Stomach smooth muscle (tissue), 2 donors: Measurements from ENCODE around the gene KDM4B.

ENCODE experiments used
- H3K27ac ChIP-seq: one replicate; pipeline ENCODE4 v1.7.0; 2013; ENCODE audit warnings: mild to moderate bottlenecking, low read length, inconsistent platforms
- H3K27me3 ChIP-seq, 2 donors: one replicate each; pipeline ENCODE4 v1.7.0; 2013; ENCODE audit warnings: low read length in 2 of 2; ENCODE audit not compliant: insufficient read depth in 2 of 2, control insufficient read depth in 1 of 2
- H3K36me3 ChIP-seq, 2 donors: one replicate each; pipeline ENCODE4 v1.7.0; 2013; ENCODE audit warnings: low read length in 2 of 2; ENCODE audit not compliant: control insufficient read depth in 2 of 2, insufficient read depth in 2 of 2
- H3K4me1 ChIP-seq: one replicate; pipeline ENCODE4 v1.7.0; 2013; ENCODE audit warnings: low read length; ENCODE audit not compliant: control insufficient read depth, insufficient read depth
- H3K4me3 ChIP-seq, 2 donors: one replicate each; pipeline ENCODE4 v1.7.0; 2013; ENCODE audit warnings: low read length in 2 of 2
- H3K9ac ChIP-seq, 2 donors: one replicate each; pipeline ENCODE4 v1.7.0; 2013; ENCODE audit warnings: low read length in 2 of 2, mild to moderate bottlenecking in 1 of 2
- H3K9me3 ChIP-seq, 2 donors: one replicate each; pipeline ENCODE4 v1.7.0; 2013; ENCODE audit warnings: low read length in 2 of 2; ENCODE audit not compliant: control insufficient read depth in 2 of 2
- donor health status: healthy.
- donor health status: Pancreatic carcinoma.

KDM4B gene

DNA sequence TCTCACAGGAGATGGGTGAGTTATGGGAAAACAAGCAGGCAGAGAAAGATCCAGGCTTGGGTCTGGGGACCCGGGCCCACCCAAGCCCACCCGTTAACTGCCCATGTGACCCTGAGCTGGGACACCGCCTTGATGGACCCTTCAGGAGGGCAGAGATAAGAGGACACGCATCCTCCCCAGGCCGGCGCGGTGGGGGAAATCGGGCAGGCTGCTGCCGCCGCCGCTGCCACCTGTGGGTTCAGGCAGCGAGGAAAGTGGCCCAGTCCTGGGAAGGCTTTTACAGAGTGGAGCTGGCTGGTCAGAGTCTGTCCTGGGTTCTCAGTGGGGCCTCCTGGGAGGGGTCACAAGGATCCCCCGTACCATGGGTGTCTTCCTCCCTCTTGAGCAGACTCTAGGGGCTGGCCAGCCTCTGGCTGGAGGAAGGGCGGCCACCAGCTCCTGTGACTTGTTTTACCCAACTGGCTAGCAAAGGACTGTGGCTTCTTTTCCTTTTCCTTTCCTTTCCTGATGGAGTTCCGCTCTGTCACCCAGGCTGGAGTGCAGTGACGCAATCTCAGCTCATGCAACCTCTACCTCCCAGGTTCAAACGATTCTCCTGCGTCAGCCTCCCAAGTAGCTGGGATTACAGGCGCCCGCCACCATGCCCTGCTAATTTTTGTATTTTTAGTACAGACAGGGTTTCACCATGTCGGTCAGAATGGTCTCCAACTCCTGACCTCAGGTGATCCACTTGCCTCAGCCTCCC lies 155.4 kb downstream of the KDM4B start:
- no peak overlapping the region for H3K9ac ChIP-seq
- no peaks in the 10 kb centered on the region for H3K27me3 ChIP-seq
- H3K4me3 ChIP-seq = no peak overlapping the region
- no peaks in the 10 kb centered on the region for H3K9me3 ChIP-seq
- peaks cover 14% of the 10 kb centered on the region for H3K4me1 ChIP-seq
- peaks cover 15 to 22% of the 10 kb centered on the region in 2 donors for H3K36me3 ChIP-seq
- H3K27ac ChIP-seq = no peak overlapping the region

DNA sequence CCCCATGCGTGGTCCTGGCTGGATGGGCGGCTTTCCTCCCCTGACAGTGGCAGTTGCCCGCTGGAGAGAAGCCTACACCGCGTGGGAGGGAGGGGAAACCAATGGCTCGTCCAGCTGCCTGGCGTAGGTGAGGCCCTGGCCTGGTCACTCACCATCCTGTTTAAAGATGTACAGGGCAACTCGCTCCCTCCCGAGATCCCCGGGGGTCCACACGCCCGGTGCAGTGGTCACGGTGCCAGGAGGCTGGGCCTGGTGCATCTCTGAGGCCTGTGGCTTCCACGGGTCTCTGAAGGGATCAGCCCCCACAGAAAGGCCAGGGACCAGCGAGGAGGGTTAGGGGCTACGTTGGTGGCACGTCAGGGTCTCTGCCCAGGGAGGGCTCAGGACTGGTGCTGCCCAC lies 156.5 kb downstream of the KDM4B start:
- Histone ChIP-seq H3K27me3 (no peaks in the 10 kb centered on the region), H3K27ac (no peak overlapping the region), H3K9ac (no peak overlapping the region), H3K4me1 (peaks cover 14% of the 10 kb centered on the region), H3K9me3 (no peaks in the 10 kb centered on the region), H3K4me3 (no peak overlapping the region), H3K36me3 (peaks cover 15 to 17% of the 10 kb centered on the region in 2 donors)

- Histone ChIP-seq H3K4me3 (no peak overlapping the region), H3K4me1 (peaks cover 14% of the 10 kb centered on the region), H3K36me3 (peaks cover 14 to 15% of the 10 kb centered on the region in 2 donors), H3K9ac (no peak overlapping the region), H3K9me3 (no peaks in the 10 kb centered on the region), H3K27me3 (no peaks in the 10 kb centered on the region), H3K27ac (no peak overlapping the region)
These were observed 157.0 kb downstream of the KDM4B start for GRCh38 chr19:5125797-5126497.

- Histone ChIP-seq H3K27me3 (no peaks in the 10 kb centered on the region), H3K27ac (no peak overlapping the region), H3K9ac (no peak overlapping the region), H3K4me3 (no peak overlapping the region), H3K4me1 (peaks cover 14% of the 10 kb centered on the region), H3K9me3 (no peaks in the 10 kb centered on the region), H3K36me3 (peaks cover 13 to 14% of the 10 kb centered on the region in 2 donors)
These were observed 157.7 kb downstream of the KDM4B start for GRCh38 chr19:5126498-5127223.

DNA sequence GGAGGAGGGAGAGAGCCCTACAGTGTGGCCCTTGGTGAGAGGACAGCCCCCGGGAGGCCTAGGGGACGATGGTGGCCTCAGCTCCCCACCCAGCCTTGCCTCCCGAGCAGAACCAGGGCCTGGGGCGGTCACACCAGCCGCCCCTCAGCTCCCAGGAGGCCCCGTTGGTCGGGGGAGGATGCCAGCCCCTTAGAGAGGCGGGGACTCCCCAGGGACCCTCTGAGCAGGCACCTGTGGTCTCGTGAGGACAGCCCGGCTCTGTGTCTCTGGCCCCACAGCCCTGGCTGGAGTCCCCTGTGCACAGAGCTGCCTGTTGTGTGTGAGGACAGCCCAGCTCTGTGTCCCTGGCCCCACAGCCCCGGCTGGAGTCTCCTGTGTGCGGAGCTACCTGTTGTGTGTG lies 158.8 kb downstream of the KDM4B start:
- H3K27ac ChIP-seq = no peak overlapping the region
- no peaks in the 10 kb centered on the region for H3K9me3 ChIP-seq
- H3K4me3 ChIP-seq = no peak overlapping the region
- H3K27me3 ChIP-seq = no peaks in the 10 kb centered on the region
- H3K36me3 ChIP-seq = peaks cover 4% of the 10 kb centered on the region in 2 donors
- peaks cover 14% of the 10 kb centered on the region for H3K4me1 ChIP-seq
- H3K9ac ChIP-seq = no peak overlapping the region

DNA sequence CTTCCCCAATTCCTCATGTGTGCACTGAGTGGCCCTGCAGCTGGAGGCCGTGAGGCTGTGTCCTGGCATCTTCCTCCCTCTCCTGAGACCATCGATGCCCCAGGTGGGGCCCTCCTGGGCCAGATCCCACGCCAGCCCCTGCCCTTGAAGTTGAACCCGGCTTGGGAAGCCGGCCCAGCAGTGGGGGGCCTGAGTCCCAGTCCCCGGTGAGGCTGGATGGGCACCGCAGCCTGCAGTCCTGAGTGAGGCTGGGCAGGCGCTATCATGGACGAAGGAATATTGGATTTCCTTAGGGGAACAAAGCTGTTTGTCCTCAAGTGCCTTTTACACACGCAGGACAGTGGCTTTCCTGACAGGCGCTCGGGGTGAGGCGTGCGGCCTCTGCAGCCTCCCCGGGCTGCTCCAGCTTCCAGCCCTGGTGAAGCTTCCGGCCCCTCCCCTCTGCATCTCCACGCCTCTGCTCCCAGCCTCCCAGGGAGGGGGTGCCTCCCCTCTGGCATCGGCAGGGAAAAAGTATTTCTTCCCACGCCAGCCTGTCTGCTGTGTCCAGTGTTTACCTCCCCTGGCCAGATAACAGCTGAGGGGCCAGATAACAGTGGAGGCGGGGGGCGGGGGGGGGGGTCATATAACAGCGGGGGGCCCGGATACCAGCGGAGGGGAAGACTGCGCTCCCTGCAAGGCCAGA lies 159.5 kb downstream of the KDM4B start:
- Histone ChIP-seq H3K4me1 (peaks cover 14% of the 10 kb centered on the region), H3K4me3 (no peak overlapping the region), H3K27ac (no peak overlapping the region), H3K27me3 (no peaks in the 10 kb centered on the region), H3K9ac (no peak overlapping the region), H3K36me3 (no peaks in the 10 kb centered on the region), H3K9me3 (no peaks in the 10 kb centered on the region)

GRCh38 chr19:5128936-5129389 lies 160.1 kb downstream of the KDM4B start:
- no peak overlapping the region for H3K4me3 ChIP-seq
- H3K36me3 ChIP-seq = peaks cover under 1 to 3% of the 10 kb centered on the region in 2 donors
- H3K27me3 ChIP-seq = no peaks in the 10 kb centered on the region
- H3K27ac ChIP-seq = no peak overlapping the region
- no peak overlapping the region for H3K9ac ChIP-seq
- H3K9me3 ChIP-seq = no peaks in the 10 kb centered on the region
- peaks cover 14% of the 10 kb centered on the region for H3K4me1 ChIP-seq

DNA sequence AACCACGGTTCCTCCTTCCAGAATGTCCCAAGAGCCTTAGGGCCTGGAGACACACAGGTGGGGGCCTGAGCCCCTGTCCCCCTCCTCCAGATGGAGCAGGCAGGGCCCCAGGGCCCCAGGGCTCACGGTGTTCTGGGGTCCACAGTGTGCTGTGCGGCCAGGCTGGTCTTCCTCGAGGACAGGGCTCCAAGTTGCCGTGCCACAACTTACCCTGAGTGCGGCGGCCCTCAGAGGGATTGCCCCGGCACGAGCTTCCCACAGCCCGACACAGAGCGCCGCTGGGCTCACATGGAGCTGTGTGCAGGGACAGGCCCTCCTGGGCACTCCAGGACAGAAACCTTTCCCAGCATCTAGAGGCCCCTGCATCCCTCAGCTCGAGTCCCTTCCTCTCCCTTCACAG lies 160.8 kb downstream of the KDM4B start:
- Histone ChIP-seq H3K27me3 (no peaks in the 10 kb centered on the region), H3K27ac (no peak overlapping the region), H3K4me1 (peaks cover 14% of the 10 kb centered on the region), H3K9ac (no peak overlapping the region), H3K4me3 (no peak overlapping the region), H3K36me3 (peaks cover 7 to 8% of the 10 kb centered on the region in 2 donors), H3K9me3 (no peaks in the 10 kb centered on the region)

GRCh38 chr19:5130371-5131030 lies 161.6 kb downstream of the KDM4B start:
- no peak overlapping the region for H3K27ac ChIP-seq
- peaks cover 14% of the 10 kb centered on the region for H3K4me1 ChIP-seq
- H3K4me3 ChIP-seq = no peak overlapping the region
- peaks cover 8 to 11% of the 10 kb centered on the region in 2 donors for H3K36me3 ChIP-seq
- no peak overlapping the region for H3K9ac ChIP-seq
- H3K9me3 ChIP-seq = no peaks in the 10 kb centered on the region
- H3K27me3 ChIP-seq = no peaks in the 10 kb centered on the region

GRCh38 chr19:5131031-5131505 lies 162.2 kb downstream of the KDM4B start:
- Histone ChIP-seq H3K27ac (no peak overlapping the region), H3K4me1 (peaks cover 14% of the 10 kb centered on the region), H3K27me3 (no peaks in the 10 kb centered on the region), H3K9ac (no peak overlapping the region), H3K4me3 (no peak overlapping the region), H3K36me3 (peaks cover 12 to 14% of the 10 kb centered on the region in 2 donors), H3K9me3 (no peaks in the 10 kb centered on the region)
